ENCODE results near the gene JARID2.

JARID2 gene

GRCh38 chr6:15547400-15547799, 301.5 kb downstream of the JARID2 start:
- no peak for DNase-seq (ENCODE audit: low read depth)

GRCh38 chr6:15549371-15549770, 303.5 kb downstream of the JARID2 start:
- DNase-seq (ENCODE audit: low read depth) = no peak

- DNase-seq (ENCODE audit: low read depth) = no peak
Observed at GRCh38 chr6:15550546-15551123, 304.8 kb downstream of the JARID2 start.

- DNase-seq (ENCODE audit: low read depth) = no peak
Observed at GRCh38 chr6:15551262-15551661, 305.4 kb downstream of the JARID2 start.

GRCh38 chr6:15551798-15552197, 305.9 kb downstream of the JARID2 start:
- no peak for DNase-seq (ENCODE audit: low read depth)

GRCh38 chr6:15553031-15553430, 307.2 kb downstream of the JARID2 start:
- no peak for DNase-seq (ENCODE audit: low read depth)

GRCh38 chr6:15553736-15554294, 307.9 kb downstream of the JARID2 start:
- no peak for DNase-seq (ENCODE audit: low read depth)

GRCh38 chr6:15554728-15555100, 308.8 kb downstream of the JARID2 start:
- no peak for DNase-seq (ENCODE audit: low read depth)

GRCh38 chr6:15555101-15556038, 309.5 kb downstream of the JARID2 start:
- no peak for DNase-seq (ENCODE audit: low read depth)

GRCh38 chr6:15556711-15557110, 310.8 kb downstream of the JARID2 start:
- DNase-seq (ENCODE audit: low read depth) = no peak

GRCh38 chr6:15557174-15557573, 311.3 kb downstream of the JARID2 start:
- DNase-seq (ENCODE audit: low read depth) = no peak

- DNase-seq (ENCODE audit: low read depth) = no peak
Observed at GRCh38 chr6:15560713-15561112, 314.8 kb downstream of the JARID2 start.

- DNase-seq (ENCODE audit: low read depth) = no peak
Observed at GRCh38 chr6:15561447-15562199, 315.8 kb downstream of the JARID2 start.

- DNase-seq (ENCODE audit: low read depth) = no peak
Observed at GRCh38 chr6:15562977-15563376, 317.1 kb downstream of the JARID2 start.

GRCh38 chr6:15569035-15569995, 323.4 kb downstream of the JARID2 start:
- no peak for DNase-seq (ENCODE audit: low read depth)

- DNase-seq (ENCODE audit: low read depth) = no peak
Observed at GRCh38 chr6:15570171-15570570, 324.3 kb downstream of the JARID2 start.
